HG03135 (cell line): Measurements from ENCODE around the gene APBA2.

Source experiments
- ATAC-seq: cut with Tn5 transposase; IDR thresholded peaks from one replicate; pipeline ENCODE4 v1.9.1; 2021; ENCODE audit warnings: mild to moderate bottlenecking, moderate library complexity; ENCODE audit not compliant: unreplicated experiment

APBA2 gene

GRCh38 chr15:29053661-29054131, 167.9 kb downstream of the APBA2 start:
- no peak for ATAC-seq

- ATAC-seq: no peak
These were observed 168.6 kb downstream of the APBA2 start for GRCh38 chr15:29054171-29055045.

- ATAC-seq: no peak
These were observed 170.1 kb downstream of the APBA2 start for GRCh38 chr15:29055876-29056275.

- ATAC-seq: no peak
These were observed 171.2 kb downstream of the APBA2 start for GRCh38 chr15:29056839-29057450.

GRCh38 chr15:29057856-29058255, 172.1 kb downstream of the APBA2 start:
- ATAC-seq: no peak

GRCh38 chr15:29058903-29059539, 173.2 kb downstream of the APBA2 start:
- no peak for ATAC-seq

GRCh38 chr15:29059871-29060640, 174.3 kb downstream of the APBA2 start:
- ATAC-seq: no peak

GRCh38 chr15:29061746-29062145, 176.0 kb downstream of the APBA2 start:
- ATAC-seq: no peak

- ATAC-seq: no peak
These were observed 176.4 kb downstream of the APBA2 start for GRCh38 chr15:29062179-29062591.

GRCh38 chr15:29062626-29063025, 176.9 kb downstream of the APBA2 start:
- no peak for ATAC-seq

GRCh38 chr15:29063646-29064045, 177.9 kb downstream of the APBA2 start:
- no peak for ATAC-seq

- ATAC-seq: no peak
These were observed 178.5 kb downstream of the APBA2 start for GRCh38 chr15:29064290-29064689.

- no peak for ATAC-seq
These were observed 179.0 kb downstream of the APBA2 start for GRCh38 chr15:29064731-29065130.

- no peak for ATAC-seq
These were observed 179.8 kb downstream of the APBA2 start for GRCh38 chr15:29065571-29065970.

- no peak for ATAC-seq
These were observed 180.5 kb downstream of the APBA2 start for GRCh38 chr15:29066310-29066709.

GRCh38 chr15:29066838-29067237, 181.1 kb downstream of the APBA2 start:
- ATAC-seq: no peak

GRCh38 chr15:29067949-29068348, 182.2 kb downstream of the APBA2 start:
- ATAC-seq: no peak

GRCh38 chr15:29070471-29071231, 184.9 kb downstream of the APBA2 start:
- ATAC-seq: no peak

GRCh38 chr15:29071232-29071881, 185.6 kb downstream of the APBA2 start:
- ATAC-seq: no peak

GRCh38 chr15:29071882-29072273, 186.1 kb downstream of the APBA2 start:
- ATAC-seq: no peak
